ENCODE measurements around the gene R3HDM2.
"Not testable (repeated sequence)": the region's sequence is repeated elsewhere in the genome, so short reads cannot be mapped to it uniquely, and the experiment has no call there.

R3HDM2 gene

GRCh38 chr12:57452181-57452936, 21.5 kb upstream of the R3HDM2 start:
- DNase-seq: no peak

- no peak for DNase-seq
Measured at GRCh38 chr12:57451233-57451778, 20.5 kb upstream of the R3HDM2 start.

GRCh38 chr12:57450057-57450456, 19.2 kb upstream of the R3HDM2 start:
- no peak for DNase-seq

DNA sequence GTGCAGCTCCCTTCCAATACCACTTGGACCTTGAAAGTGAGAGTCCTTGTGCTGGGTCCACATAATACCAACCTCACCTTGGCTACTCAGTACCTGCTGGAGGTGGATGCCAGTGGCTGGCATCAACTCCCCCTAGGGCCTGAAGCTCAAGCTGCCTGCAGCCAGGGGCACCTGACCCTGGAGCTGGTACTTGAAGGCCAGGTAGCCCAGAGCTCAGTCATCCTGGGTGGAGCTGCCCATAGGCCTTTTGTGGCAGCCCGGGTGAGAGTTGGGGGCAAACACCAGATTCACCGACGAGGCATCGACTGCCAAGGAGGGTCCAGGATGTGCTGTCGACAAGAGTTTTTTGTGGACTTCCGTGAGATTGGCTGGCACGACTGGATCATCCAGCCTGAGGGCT, 18.5 kb upstream of the R3HDM2 start:
- no peak for DNase-seq

GRCh38 chr12:57448669-57449068, 17.8 kb upstream of the R3HDM2 start:
- DNase-seq: no peak

DNA sequence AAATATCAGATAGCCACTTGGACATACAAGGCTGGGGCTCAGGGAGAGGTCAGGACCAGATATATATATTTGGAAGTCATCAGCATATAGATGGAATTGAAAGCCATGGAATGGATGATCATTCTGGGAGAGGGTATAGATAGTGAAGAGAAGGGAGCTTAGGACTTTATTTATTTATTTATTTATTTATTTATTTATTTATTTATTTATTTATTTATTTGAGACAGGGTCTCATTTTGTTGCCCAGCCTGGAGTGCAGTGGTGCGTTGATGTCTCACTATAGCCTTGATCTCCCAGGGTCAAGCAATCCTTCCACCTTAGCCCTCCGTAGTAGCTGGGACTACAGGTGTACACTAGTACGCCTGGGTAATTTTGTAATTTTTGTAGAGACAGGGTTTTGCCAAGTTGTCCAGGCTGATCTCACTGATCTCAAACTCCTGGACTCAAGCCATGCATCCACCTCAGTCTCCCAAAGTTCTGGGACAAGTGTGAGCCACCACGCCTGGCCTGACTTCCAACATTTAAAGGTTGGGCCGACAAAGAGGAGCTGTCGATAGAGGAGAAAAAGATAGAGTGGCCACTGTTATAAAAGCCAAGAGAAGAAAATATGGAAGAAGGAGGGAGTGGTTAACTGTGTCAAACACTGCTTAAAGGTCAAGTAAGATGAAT, 15.6 kb upstream of the R3HDM2 start:
- no peak for DNase-seq

DNA sequence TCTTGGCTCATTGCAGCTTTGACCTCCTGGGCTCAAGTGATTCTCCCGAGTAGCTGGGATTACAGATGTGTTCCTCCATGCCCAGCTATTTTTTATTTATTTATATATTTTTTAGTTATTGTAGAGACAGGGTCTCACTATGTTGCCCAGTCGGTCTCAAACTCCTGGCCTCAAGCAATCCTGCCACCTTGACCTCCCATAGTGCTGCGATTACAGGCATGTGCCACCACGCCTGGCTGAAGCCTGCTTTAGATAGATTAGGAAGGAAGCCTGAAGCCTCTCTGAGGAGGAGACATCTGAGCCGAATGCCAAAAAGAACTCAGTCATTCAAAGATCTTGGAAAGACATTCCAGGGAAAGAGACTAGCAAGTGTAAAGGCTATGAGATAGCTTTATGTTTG, 13.9 kb upstream of the R3HDM2 start:
- DNase-seq: no peak

GRCh38 chr12:57444337-57444736, 13.5 kb upstream of the R3HDM2 start:
- DNase-seq: not testable (repeated sequence)

DNA sequence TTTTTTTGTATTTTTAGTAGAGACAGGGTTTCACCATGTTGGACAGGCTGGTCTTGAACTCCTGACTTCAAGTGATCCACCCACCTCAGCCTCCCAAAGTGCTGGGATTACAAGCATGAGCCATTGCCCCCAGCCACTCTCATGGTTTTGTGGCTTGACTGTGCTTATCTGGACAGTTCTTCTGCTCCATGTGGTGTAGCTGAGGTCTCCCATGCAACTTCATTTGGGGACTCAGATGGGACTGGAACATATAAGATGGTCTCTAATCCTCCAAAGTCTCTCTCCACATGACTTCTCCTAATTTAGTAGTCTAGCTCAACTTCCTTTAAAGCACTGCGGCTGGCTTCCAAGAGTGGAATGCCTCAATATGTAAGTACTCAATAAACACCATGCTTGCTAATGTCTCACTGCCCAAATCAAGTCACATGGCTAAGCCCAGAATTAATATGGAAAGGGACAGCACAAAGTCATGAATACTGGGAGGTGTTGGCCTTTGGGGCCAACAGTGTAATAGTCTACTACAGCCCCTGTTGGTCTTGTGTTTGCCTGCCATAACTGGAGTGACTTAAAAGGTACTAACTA, 11.1 kb upstream of the R3HDM2 start:
- DNase-seq: no peak

DNA sequence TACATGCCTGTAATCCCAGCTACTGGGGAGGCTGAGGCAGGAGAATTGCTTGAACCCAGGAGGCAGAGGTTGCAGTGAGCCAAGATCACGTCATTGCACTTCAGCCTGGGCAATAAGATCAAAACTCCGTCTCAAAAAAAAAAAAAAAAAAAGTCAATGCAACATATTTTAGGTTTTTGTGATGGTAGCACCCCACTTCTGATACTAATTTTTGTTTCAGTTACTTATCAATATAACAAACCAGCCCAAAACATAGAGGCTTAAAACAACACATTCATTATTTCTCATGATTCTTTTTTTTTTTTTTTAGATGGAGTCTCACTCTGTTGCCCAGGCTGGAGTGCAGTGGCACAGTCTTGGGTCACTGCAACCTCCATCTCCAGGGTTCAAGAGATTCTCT, 10.6 kb upstream of the R3HDM2 start:
- not testable (repeated sequence) for DNase-seq

DNA sequence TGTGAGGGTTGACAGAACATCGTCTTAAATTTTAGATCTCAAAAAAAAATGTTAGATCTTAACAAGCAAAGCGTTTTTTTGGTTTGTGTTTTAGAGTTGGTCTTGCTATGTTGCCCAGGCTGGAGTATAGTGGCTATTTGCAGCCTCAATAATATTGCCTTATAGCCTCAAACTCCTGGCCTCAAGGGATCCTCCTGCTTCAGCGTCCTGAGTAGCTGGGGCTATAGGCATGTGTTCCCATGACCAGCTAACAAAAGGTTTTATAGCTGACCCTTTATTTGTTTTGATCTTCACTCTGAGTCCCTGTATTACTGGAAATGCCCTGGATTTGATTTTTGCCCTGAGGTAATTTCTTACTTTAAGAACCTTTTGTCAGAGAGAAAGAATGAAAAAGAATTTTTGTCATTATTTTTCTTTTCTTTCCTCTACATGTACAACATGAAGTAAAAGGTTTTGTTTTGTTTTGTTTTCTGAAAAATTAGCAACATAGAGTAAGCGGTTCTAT, 9.0 kb upstream of the R3HDM2 start:
- DNase-seq: no peak

DNA sequence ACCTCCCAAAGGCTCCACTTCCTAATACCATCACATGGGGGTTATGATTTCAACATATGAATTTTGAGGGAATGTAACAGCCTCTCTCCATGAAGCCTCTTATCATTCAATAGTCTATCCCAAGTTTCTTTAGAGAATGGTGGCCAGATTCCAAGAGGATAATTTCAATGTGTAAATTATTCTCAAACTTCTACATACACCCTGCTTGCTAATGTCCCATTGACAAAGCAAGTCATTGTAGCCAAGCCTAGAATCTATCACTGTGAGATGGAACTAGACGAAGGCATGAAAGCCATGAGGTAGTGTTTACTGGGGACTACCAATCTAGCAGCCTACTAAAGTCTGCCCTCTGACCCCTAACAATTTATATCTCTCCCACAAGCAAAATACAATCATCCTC, 7.6 kb upstream of the R3HDM2 start:
- no peak for DNase-seq

- no peak for DNase-seq
Measured at GRCh38 chr12:57435293-57435692, 4.5 kb upstream of the R3HDM2 start.

- no peak for DNase-seq
Measured at GRCh38 chr12:57434517-57435223, 3.8 kb upstream of the R3HDM2 start, which contains the start of gene INHBC. Gene INHBC, plus strand, starts transcription at chr12:57434784. Its CDS starts 103 bp downstream, at chr12:57434887.

DNA sequence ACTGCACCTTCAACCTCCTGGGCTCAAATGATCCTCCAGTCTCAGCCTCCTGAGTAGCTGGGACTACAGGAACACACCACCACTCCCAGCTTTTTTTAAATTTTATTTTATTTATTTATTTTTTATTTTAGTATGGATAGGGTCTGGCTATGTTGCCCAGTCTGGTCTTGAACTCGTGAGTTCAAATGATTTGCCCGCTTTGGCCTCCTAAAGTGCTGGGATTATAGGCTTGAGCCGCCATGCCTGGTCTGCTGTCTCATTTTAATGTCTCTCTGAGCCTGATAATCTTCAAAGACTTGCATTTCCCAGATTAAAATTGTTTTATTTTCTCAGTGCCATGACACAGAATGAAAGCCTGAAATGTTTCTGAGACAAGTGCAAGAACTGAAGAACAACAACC, 2.5 kb upstream of the R3HDM2 start:
- DNase-seq: no peak

DNA sequence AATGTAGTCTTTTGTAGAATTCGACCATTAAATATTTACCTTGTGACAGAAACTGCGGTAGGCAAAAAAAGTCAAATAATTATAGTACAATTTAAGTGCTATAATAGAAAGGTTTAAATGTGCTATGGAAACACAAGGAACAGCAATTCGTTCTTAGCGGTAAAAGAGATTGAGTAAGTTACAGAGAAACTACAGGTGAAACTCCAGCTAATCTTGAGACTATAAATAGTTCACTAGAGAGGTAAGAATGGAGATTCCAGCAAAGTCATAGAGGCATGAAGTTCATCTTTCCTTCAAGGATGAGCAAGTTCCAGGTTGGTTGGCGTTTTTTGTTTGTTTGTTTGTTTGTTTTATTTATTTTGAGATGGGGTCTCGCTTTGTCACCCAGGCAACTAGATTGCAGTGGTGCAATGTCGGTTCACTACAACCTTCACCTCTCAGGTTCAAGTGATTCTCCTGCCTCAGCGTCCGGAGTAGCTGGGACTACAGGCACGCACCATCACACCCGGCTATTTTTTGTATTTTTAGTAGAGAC, 878 bp upstream of the R3HDM2 start:
- DNase-seq: no peak

DNA sequence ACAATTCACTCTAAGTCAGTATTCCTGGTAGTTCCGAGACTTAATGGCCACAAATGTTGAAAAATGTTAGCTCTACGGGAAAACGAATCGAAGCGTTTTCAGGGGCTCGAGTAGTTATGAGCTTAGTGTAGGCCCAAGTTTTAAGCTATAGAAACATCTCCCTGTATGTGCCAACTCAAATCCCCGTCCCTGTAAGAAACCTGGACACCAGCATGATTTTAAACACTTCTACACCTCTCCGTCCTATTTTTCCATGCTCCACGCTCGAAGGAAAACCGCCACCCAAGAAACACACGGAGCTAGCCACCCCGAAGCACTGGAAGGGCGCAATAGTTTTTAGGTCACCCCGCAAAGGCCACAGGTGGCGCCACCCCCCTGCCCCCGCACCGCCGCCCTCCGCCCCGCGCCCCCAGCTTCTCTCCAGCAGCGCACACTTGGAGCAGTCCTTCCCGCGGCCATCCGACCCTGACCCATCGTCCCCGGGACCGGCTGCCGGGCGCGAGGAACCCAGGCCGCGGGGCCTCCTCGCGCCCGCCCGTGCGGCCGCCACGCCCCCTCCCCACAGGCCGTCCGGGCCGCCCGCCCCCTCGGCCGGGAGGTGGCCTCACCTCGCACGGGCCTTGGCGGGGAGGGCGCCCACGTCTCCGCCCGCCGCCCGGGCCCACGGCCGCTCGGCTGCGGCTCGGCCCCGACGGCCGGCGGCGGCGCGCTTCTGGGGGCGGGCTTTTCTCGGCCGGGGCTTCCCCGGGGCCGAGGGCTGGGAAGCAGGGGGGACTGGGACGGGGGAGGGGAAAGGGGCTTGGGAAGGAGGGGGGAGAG, 522 bp downstream of the R3HDM2 start:
- no peak for DNase-seq

DNA sequence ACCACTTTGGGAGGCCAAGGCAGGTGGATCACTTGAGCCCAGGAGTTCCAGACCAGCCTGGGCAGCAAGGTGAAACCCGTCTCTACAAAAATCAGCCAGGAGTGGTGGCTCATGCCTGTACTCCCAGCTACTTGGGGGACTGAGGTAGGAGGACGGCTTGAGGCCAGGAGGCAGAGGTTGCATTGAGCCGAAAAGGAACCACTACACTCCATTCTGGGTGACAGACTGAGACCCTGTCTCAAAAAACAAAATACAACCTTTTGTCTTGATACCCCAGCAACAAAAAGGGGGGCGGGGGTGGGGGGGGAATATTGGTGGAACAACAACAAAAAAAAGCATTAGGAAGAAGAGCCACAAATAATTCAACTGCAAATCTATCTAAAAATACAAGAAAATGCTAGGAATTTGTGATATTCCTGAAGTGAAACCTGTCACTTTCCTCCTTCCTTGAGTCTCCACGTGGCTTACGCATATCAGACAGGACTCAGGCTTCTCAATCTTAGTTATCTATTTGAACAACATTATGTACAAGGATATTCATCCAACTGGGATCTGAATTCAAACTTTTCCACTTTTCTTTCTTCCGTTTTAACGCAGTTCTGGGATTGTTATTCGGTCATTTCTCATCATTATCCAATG, 1.3 kb downstream of the R3HDM2 start:
- no peak for DNase-seq

- DNase-seq: no peak
Measured at GRCh38 chr12:57428965-57429364, 1.9 kb downstream of the R3HDM2 start.

DNA sequence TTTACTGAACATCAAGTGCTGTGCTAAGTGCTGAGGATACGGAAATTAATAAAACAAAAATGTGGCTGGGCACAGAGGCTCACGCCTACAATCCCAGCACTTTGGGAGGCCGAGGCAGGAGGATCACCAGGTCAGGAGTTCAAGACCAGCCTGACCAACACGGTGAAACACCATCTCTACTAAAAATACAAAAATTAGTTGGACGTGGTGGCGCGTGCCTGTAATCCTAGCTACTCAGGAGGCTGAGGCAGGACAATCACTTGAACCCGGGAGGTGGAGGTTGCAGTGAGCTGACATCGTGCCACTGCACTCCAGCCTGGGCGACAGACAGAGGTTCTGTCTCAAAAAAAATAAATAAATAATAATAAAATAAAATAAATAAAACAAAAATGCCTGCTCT, 3.9 kb downstream of the R3HDM2 start:
- not testable (repeated sequence) for DNase-seq

- DNase-seq: no peak
Measured at GRCh38 chr12:57420482-57420881, 10.4 kb downstream of the R3HDM2 start.
